Measurements from ENCODE around the gene GPR153.

GRCh38 chr1:6245086-6245868 lies 15.6 kb downstream of the GPR153 start:
- no peak for TF ChIP-seq POLR2A (IDR thresholded peaks at IDR 0.05; ENCODE audit: borderline replicate concordance, extremely low read depth, insufficient read depth, insufficient read length)
- peak; percentile 49; the same call in 1 of the 2 replicates for TF ChIP-seq POLR2AphosphoS5 (IDR thresholded peaks at IDR 0.05; ENCODE audit: low read depth, low read length)
- no peak for TF ChIP-seq JUND (IDR thresholded peaks at IDR 0.05)
- TF ChIP-seq CTCF (IDR thresholded peaks at IDR 0.05 in 2 of 3, conservative IDR thresholded peaks at IDR 0.05 in 1 of 3; ENCODE audit: borderline replicate concordance in 1 of 3, insufficient read depth in 1 of 3, low read depth in 2 of 3, low read length in 2 of 3), result peak; percentile 76 to 87 (median 84)
